ENCODE results near the gene USP40.
"Not testable (repeated sequence)": the region's sequence is repeated elsewhere in the genome, so short reads cannot be mapped to it uniquely, and the experiment has no call there.

The USP40 gene, protein sequence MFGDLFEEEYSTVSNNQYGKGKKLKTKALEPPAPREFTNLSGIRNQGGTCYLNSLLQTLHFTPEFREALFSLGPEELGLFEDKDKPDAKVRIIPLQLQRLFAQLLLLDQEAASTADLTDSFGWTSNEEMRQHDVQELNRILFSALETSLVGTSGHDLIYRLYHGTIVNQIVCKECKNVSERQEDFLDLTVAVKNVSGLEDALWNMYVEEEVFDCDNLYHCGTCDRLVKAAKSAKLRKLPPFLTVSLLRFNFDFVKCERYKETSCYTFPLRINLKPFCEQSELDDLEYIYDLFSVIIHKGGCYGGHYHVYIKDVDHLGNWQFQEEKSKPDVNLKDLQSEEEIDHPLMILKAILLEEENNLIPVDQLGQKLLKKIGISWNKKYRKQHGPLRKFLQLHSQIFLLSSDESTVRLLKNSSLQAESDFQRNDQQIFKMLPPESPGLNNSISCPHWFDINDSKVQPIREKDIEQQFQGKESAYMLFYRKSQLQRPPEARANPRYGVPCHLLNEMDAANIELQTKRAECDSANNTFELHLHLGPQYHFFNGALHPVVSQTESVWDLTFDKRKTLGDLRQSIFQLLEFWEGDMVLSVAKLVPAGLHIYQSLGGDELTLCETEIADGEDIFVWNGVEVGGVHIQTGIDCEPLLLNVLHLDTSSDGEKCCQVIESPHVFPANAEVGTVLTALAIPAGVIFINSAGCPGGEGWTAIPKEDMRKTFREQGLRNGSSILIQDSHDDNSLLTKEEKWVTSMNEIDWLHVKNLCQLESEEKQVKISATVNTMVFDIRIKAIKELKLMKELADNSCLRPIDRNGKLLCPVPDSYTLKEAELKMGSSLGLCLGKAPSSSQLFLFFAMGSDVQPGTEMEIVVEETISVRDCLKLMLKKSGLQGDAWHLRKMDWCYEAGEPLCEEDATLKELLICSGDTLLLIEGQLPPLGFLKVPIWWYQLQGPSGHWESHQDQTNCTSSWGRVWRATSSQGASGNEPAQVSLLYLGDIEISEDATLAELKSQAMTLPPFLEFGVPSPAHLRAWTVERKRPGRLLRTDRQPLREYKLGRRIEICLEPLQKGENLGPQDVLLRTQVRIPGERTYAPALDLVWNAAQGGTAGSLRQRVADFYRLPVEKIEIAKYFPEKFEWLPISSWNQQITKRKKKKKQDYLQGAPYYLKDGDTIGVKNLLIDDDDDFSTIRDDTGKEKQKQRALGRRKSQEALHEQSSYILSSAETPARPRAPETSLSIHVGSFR

DNA sequence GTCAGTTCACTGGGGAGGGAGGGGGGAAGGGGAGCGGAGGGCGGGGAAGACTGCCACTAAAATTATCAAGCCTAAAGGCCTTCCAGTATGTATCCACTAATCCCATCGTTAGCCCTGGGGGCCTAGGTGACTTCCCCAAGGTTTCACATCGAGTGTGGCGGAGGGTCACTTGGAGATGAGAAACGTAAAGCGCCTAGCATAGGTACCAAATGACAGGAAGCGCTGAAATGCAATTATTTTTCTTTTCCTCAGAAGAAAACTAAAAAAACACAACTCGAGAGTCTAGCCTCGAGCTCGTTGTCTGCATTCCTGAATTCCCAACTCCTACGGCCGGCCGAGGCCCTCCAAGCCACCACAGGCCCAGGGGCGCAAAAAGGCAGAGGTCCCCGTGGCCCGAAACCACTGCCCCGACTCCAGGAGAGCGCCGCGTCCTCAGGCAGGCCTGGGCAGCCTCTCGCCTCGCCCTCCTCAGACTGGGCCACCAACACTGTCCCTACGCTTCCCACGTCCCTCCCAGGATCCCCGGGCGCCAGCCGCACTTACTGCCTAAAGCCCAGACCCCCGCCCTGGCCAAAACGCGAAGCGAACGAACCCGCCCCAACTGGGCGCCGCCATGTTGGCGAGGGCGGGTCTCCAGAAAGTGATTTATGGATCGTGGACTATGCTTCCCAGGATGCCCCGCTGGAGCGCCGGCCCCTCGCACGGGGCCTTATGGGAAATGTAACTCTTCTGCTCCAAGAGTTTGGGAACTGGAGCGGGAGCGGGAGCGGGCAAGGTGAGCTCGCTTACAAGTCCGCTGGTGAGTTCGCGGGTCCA, at the start of gene USP40:
TSS of gene USP40 (minus strand) at position 642 of the 816 bp plus-strand sequence. CDS start 1,228 bp downstream, outside the sequence.
- DNase-seq (ENCODE audit: low spot score): peak; percentile 85

DNA sequence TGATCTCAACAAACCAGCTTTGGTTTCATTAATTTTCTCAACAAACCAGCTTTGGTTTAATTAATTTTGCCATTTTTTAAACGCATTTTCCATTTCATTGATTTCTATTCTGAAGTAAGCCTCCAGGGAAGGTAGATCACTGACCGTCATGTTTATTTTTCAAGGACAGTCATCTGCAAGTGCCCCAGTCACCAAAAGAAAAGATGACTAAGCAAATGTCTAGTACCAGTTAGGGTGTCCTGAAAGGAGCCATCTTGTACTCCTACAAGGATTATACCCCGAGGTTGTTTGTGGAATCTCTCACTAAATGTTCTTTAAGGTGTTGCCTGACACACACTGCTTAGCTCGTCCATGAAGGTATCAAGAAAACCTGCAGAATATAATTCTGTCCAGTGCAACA, 44.7 kb upstream of the USP40 start:
- no peak for DNase-seq (ENCODE audit: low spot score)

DNA sequence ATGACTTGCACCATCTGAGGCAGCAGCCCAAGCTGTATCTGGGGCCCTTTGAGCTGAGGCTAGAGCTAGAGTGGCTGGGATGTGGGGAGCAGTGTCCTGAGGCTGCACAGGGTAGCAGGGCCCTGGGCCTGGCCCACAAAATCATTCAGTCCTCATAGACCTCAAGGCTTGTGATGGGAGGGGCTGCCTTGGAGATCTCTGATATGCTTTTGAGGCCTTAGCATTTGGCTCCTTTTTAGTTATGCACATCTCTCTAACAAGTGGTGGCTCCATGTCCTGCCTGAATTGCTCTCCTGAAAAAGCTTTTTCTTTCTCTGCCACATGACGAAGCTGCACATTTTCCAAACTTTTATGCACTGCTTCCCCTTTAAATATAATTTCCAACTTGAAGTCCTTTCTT, 39.1 kb upstream of the USP40 start:
- no peak for DNase-seq (ENCODE audit: low spot score)

DNA sequence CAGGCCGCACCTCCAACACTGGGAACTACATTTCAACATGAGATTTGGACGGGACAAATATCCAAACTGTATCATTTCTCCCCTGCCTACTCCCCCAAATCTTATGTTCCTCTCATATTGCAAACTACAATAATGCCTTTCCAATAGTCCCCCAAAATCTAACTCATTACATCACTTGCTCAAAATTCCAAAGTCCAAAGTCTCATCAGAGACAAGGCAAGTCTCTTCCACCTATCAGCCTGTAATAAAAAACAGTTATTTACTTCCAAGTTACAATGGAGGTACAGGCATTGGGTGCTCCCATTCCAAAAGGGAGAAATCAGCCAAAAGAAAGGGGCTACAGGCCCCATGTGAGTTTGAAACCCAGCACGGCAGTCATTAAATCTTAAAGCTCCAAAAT, 38.2 kb upstream of the USP40 start:
- no peak for DNase-seq (ENCODE audit: low spot score)

DNA sequence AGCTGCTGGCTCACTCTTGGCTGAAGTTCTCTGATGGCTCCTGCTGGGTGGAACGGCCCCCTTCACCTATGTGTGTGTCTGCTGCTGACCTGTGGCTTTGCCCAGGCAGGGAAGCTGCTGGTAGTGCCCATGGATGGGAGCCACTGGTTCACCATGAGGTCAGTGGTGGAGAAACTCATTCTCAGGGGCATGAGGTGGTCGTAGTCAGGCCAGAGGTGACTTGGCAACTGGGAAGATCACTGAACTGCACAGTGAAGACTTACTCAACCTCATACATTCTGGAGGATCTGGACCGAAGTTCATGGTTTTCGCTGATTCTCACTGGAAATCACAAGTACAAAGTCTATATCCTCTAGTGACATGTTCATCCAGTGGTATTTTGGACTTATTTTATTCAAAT, 36.9 kb upstream of the USP40 start:
- DNase-seq (ENCODE audit: low spot score): no peak

DNA sequence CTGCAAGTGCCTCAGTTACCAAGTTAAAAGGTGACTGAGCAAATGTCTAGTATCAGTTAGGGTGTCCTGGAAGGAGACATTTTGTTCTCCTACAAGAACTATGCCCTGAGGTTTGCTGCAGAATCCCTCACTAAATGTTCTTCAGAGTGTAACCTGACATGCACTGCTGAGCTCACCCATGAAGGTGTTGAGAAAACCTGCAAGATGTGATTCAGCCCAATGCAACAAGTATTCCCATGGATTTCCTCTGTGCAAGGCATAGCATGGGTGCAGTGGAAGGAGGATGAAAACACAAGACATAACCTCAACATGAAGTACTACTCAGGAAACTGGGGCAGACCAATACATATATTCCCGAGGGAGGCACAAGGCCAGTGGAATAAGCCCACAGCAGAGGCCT, 35.5 kb upstream of the USP40 start:
- DNase-seq (ENCODE audit: low spot score): no peak

DNA sequence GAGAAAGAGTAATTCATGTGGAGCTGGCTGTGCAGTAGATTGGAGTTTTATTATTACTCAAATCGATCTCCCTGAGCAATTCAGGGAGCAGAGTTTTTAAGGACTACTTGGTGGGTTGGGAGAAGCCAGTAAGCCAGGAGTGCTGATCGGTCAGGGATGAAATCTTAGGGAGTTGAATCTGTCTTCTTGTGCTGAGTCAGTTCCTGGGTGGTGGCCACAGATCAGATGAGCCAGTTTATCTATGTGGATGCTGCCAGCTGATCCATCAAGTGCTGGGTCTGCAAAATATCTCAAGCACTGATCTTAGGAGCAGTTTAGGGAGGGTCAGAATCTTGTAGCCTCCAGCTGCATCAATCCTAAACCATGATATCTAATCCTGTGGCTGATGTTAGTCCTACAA, 33.8 kb upstream of the USP40 start:
- DNase-seq (ENCODE audit: low spot score): no peak

DNA sequence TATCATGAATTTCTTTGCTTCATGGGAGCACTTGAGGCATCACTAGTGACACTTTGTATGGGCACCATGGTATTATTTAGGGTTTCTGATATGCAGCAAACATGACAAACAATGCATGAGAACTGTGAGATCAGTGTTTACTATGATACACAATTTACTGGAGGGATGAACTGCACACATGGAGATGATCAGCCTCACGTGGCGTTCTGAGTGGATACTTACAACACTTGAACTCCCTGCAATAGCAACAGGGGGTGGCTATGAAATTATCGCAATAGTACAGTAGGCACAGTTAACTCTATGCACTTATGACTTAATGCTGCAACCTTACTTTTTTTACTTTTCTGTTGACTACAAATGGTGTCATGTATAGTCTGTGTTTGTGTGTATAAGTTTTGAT, 32.4 kb upstream of the USP40 start:
- DNase-seq (ENCODE audit: low spot score): no peak

DNA sequence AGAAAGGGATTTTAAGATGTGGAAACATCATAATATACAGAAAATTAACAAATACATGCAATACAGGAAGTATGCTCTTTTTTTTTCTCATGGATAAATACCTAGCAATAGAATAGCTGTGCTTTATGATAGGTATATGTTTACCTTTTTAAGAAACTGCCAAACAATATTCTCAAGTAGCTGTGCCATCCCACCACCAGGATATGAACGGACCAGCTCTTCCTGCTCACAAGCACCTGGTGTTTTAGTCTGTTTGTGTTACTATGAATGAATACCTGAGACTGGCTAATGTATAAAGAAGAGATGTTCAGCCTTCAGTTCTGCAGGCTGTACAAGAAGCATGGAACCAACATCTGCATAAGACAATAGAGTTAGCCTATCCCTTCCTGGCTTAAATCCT, 30.9 kb upstream of the USP40 start:
- no peak for DNase-seq (ENCODE audit: low spot score)

DNA sequence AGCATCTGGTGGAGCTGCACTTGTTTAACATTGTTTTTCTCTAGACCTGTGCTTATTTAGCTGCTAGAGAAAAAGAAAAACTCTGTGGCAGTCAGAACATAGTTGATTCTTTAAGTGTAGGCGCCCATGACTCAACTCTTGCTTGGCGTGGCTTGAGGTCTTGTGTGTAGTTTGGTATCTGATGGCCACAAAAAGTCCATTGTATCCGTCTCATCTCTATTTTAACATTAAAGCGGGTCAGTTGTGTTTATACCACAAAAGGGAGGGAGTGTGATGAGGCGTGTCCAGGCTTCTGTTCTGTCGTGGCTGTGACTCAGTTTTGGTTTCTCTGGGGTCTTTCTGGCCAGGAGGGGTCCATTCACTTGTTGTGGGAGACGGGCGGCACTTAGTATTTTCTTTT, 26.6 kb upstream of the USP40 start:
- DNase-seq (ENCODE audit: low spot score): no peak

DNA sequence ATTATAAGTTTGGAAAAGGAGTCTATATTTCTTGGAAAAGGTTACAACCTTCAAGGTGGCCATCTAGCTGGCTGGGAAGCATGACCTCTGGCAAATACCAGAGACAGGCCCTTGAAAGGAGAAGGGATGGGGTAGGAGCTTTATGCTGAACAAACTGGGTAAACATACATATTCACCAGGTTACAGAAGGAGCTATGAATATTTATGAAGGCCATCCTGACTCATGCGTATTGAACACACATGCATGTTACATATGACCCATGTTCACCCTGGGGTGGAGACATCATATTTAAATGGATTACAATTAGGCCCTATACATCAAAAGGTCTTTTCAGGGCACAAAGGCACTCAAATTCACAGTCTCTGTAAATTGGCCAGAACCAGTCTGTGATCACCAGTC, 26.1 kb upstream of the USP40 start:
- not testable (repeated sequence) for DNase-seq (ENCODE audit: low spot score)

DNA sequence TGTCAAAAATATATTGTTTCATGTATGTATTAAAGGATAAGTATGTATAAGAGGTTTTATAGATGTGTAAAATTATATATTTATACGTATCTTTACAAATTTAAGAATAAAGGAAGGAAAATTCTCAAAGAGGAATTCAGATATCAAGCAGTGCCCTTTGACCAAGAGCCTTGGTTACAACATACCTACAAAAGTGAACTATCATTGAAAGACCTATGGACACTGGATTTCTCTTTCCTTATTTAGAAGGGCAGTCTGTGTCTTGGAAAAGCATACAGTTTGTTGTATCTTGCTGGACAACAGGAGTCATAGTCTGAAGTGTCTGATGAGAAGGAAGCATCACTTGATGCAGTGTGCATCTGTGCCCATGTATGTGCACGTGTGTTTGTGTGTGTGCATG, 21.8 kb upstream of the USP40 start:
- no peak for DNase-seq (ENCODE audit: low spot score)

DNA sequence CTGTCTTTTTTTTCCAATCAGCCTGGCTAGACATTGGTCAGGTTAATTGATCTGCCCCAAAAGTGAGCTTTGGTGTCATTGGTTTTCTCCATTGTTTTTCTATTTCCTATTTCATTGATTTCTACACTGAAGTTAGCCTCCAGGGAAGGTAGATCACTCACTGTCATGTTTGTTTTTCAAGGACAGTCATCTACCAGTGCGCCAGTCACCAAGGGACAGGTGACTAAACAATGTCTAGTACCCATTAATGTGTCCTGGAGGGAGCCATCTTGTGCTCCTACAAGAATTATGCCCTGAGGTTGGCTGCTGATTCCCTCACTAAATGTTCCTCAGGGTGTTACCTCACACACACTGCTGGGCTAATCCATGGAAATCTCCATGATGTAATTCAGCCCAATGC, 17.6 kb upstream of the USP40 start:
- DNase-seq (ENCODE audit: low spot score): no peak

DNA sequence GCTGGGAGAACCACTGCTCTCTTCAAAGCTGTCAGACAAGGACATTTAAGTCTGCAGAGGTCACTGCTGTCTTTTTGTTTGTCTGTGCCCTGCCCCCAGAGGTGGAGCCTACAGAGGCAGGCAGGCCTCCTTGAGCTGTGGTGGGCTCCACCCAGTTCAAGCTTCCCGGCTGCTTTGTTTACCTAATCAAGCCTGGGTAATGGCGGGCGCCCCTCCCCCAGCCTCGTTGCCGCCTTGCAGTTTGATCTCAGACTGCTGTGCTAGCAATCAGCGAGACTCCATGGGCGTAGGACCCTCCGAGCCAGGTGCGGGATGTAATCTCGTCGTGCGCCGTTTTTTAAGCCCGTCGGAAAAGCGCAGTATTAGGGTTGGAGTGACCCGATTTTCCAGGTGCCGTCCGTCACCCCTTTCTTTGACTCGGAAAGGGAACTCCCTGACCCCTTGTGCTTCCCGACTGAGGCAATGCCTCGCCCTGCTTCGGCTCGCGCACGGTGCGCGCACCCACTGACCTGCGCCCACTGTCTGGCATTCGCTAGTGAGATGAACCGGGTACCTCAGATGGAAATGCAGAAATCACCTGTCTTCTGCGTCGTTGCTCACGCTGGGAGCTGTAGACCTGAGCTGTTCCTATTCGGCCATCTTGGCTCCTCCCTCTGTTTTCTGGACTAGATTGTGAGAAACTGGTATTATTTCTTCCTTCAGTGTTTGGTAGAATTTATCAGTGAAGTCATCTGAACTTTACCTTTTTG, 16.8 kb upstream of the USP40 start:
- DNase-seq (ENCODE audit: low spot score): not testable (repeated sequence)

DNA sequence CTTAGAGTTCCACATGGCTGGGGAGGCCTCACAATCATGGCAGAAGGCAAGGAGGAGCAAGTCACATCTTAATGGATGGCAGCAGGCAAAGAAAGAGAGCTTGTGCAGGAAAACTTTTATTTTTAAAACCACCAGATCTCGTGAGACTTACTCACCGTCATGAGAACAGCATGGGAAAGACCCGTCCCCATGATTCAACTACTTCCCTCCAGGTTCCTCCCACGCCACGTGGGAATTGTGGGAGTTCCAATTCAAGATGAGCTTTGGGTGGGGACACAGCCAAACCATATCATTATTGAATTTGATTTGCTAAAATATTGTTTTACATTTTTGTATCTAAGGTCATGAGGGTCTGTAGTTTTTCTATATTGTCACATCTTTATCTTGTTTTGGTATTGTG, 10.8 kb upstream of the USP40 start:
- not testable (repeated sequence) for DNase-seq (ENCODE audit: low spot score)

DNA sequence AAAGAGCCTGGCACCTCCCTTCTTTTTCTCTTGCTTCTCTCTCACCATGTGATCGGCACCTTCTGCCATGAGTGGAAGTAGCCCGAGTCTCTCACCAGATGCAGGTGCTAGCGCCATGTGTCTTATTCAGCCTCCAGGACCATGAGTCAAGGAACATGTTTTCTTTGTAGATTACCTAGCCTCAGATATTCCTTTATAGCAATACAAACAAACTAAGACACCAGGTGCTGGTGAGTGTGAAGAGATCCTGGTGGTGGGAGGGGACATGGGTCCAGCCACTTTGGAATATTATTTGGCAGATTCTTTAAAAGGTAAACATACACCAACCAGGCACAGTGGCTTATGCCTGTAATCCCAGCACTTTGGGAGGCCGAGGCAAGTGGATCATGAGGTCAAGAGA, 5.9 kb upstream of the USP40 start:
- no peak for DNase-seq (ENCODE audit: low spot score)

DNA sequence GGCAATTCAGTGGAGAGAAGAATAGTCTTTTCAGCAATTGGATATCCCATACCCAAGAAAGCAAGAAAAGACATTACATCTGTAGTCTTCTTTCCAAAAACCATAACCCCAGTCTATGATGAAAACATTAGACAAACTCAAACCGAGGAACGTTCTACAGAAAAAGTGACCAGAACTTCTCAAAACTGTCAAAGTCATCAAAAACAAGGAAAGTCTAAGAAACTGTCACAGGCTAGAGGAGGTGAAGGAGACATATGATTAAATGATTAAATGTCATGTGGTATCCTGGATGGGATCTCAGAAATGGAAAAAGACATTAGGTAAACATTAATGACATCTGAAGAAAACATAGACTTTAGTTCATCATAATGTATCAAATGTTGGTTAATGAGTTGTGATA, 4.9 kb upstream of the USP40 start:
- DNase-seq (ENCODE audit: low spot score): no peak

DNA sequence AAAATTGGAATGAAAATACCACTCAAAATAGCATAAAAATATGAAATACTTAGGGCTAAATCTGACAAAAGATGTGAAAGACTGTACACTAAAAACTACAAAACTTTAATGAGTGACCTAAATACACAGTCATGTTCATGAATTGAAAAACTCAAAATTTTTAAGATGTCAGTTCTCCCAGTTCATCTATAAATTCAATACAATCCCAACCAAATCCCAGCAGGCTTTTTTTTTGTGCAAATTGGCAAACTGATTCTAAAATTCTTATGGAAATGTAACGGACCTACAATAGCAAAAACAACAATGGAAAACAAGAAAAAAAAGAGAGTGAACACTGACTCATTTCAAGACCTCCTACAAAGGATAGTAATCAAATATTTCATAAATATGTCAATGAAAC, 4.4 kb upstream of the USP40 start:
- no peak for DNase-seq (ENCODE audit: low spot score)

DNA sequence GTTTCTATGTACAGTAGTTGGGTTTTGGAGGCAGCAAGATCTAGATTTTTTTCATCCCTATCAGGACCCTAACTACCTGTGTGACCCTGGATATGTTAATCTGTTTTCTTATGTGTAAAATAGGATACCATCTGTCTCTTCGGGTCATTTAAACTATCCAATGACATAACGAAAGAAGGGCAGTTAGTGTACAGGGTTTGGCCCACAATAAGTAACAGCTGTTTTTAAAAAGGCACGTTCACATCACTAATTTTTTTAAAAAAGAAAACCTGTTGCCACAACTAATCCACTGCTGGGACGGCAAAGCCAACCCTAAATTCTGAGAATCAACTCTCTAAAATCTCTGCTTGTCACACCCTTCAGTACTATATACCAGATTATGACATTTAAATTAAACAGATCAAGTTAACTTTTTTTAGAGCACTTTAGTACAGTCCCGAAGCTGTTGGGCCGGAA, 869 bp downstream of the USP40 start:
- DNase-seq (ENCODE audit: low spot score): no peak

DNA sequence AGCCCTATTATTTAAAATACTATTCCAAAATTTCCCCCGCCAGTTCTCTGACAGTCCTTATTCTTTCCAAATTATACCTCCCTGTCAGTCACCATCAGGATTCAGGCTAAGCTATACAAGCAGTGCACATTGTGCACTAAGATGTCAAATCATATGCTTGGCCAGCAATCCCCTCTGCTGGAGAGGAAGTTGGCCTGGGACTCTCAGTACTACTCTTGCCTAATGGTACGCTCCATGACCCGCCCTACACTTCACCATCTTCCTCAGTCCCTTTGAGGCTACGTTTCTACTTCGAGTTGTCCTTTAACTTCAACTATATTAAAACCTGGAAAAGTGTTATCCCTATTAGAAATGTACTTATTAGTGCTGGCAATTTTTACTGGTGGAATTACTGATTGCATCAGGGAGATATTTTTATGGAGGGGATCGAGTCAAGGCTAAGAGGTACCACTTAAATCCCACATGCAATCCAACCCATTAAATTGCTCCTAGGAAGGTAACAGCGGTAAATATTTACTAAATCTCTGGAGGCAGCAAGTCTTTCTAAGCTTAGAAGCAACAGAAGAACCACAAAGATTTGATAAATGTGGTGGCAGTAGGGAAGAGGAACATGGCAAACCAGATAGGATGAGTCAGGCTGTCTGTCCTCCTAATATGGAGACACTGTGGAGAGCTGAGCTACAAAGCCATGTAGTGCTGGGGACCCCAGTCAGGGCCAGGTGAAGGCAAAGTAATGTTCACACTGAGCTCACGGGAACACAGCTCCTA, 2.7 kb downstream of the USP40 start:
- no peak for DNase-seq (ENCODE audit: low spot score)
